SK-N-SH treated with all-trans-retinoic acid at 6 μM for 48 hours (cell line): ENCODE measurements around the gene PHACTR2.

Source experiments
- ESRRG ChIP-seq: fragments of 250-450 bp; sonication (Bioruptor Pico); IDR thresholded peaks from 2 replicates; pipeline ENCODE4 v1.6.1; 2021; ENCODE audit warnings: mild to moderate bottlenecking
- GLIS3 ChIP-seq: fragments of 250-450 bp; sonication (Bioruptor Pico); IDR thresholded peaks from 2 replicates; pipeline ENCODE4 v1.5.0; 2020; ENCODE audit warnings: mild to moderate bottlenecking, moderate library complexity
- PPARA ChIP-seq: fragments of 250-450 bp; sonication (Bioruptor Pico); IDR thresholded peaks from 2 replicates; pipeline ENCODE4 v1.5.0; 2020; ENCODE audit warnings: mild to moderate bottlenecking, borderline replicate concordance
- SNAI2 ChIP-seq: fragments of 250-450 bp; sonication (Bioruptor Pico); IDR thresholded peaks from 2 replicates; pipeline ENCODE4 v1.5.0; 2020; ENCODE audit warnings: mild to moderate bottlenecking, moderate library complexity
- TOX ChIP-seq: fragments of 250-450 bp; sonication (Bioruptor Pico); IDR thresholded peaks from 2 replicates; pipeline ENCODE4 v1.8.0; 2021; ENCODE audit warnings: mild to moderate bottlenecking, moderate library complexity, borderline replicate concordance
- ZNF70 ChIP-seq: fragments of 450-650 bp; formaldehyde crosslinking; IDR thresholded peaks from 2 replicates; pipeline ENCODE4 v1.5.0; 2020; ENCODE audit warnings: mild to moderate bottlenecking, moderate library complexity
- TF ChIP-seq, protein P1 (sequence below): fragments of 250-450 bp; sonication (Bioruptor Pico); IDR thresholded peaks from 2 replicates; pipeline ENCODE4 v1.5.1; 2020; ENCODE audit warnings: low read depth, mild to moderate bottlenecking, moderate library complexity
- TF ChIP-seq, protein P2 (sequence below): fragments of 250-450 bp; sonication (Bioruptor Pico); IDR thresholded peaks from 2 replicates; pipeline ENCODE4 v1.8.0; 2021; ENCODE audit warnings: low read depth, mild to moderate bottlenecking, moderate library complexity, borderline replicate concordance

DNA sequence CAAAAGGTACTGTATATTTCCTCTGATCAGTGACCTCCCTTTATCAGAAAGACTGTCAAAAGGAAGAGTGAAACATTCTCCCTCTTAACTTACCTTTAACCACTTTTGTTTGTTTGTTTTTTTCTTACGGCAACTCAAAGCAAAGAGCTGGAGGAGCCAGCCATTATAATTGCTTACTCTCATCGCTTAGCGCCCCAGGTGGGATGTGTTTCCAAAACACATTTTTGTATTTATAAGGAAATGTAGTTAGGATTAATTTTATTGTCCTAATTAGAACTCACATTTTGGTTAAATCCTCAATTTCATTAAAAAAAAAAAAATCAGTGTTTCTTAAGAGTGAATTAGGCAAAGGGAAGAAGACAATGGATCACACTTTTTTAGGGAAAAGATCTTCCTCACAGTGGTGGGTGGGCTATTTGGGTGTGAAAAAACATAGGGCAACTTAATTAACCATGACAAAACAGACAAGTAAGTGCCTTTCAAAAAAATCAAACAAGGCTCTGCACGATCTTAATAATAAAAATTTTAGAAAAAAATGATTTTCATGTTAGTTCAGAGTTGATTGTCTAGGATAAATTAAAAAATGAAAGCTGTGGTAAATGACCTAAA, 1.2 kb upstream of the PHACTR2 start:
- TF ChIP-seq PPARA (CRISPR knock-in tag) (no peak), ESRRG (CRISPR knock-in tag) (no peak), SNAI2 (CRISPR knock-in tag) (no peak), TOX (CRISPR knock-in tag) (no peak), GLIS3 (CRISPR knock-in tag) (no peak), ZNF70 (CRISPR knock-in tag) (no peak)
- TF ChIP-seq, protein P1, sequence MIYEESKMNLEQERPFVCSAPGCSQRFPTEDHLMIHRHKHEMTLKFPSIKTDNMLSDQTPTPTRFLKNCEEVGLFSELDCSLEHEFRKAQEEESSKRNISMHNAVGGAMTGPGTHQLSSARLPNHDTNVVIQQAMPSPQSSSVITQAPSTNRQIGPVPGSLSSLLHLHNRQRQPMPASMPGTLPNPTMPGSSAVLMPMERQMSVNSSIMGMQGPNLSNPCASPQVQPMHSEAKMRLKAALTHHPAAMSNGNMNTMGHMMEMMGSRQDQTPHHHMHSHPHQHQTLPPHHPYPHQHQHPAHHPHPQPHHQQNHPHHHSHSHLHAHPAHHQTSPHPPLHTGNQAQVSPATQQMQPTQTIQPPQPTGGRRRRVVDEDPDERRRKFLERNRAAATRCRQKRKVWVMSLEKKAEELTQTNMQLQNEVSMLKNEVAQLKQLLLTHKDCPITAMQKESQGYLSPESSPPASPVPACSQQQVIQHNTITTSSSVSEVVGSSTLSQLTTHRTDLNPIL = no peak
- TF ChIP-seq, protein P2, sequence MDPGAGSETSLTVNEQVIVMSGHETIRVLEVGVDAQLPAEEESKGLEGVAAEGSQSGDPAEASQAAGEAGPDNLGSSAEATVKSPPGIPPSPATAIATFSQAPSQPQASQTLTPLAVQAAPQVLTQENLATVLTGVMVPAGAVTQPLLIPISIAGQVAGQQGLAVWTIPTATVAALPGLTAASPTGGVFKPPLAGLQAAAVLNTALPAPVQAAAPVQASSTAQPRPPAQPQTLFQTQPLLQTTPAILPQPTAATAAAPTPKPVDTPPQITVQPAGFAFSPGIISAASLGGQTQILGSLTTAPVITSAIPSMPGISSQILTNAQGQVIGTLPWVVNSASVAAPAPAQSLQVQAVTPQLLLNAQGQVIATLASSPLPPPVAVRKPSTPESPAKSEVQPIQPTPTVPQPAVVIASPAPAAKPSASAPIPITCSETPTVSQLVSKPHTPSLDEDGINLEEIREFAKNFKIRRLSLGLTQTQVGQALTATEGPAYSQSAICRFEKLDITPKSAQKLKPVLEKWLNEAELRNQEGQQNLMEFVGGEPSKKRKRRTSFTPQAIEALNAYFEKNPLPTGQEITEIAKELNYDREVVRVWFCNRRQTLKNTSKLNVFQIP (CRISPR knock-in tag) = no peak
